ENCODE measurements around the gene CHRNB2.

The CHRNB2 gene

DNA sequence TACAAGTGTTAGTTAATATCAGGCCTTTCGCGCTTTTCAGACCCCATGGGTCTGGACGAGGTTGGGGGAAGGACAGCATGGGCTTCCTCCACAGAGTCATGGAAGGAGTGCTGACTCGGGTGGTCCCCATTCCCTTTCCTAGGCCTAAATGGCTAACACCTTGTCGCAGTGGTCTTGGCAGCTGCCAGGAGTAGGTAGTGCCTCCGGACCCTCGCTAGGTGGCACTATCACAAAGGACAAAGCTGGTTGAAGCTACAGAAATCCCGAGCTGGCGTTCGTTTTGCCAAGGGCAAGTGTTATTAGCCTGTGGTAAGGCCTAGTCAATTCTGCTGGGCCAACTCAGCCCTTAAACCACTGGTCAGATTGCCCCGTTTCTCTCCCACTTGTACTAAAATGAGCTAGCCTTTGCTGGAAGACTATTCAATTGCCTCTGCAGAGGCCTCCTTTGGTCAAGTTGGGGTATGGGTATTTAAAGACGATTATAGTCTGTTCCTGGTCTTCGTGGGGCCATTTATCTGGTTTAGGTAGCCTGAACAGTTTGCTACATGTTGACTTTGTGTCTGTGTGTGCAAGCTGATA is 8.0 kb upstream of the CHRNB2 start:
- H3K4me3 ChIP-seq (ENCODE audit: low read depth, low read length): peak overlapping the region; percentile 96
- DNase-seq (ENCODE audit: low read depth): peak; percentile 94
- peak; percentile 96 for TF ChIP-seq CTCF (IDR thresholded peaks at IDR 0.05; ENCODE audit: insufficient read depth, low read depth, low read length, missing control alignments)

- DNase-seq (ENCODE audit: low read depth): no peak
- TF ChIP-seq CTCF (IDR thresholded peaks at IDR 0.05; ENCODE audit: insufficient read depth, low read depth, low read length, missing control alignments): no peak
- no peak overlapping the region for H3K4me3 ChIP-seq (ENCODE audit: low read depth, low read length)
These were observed 1.7 kb upstream of the CHRNB2 start for GRCh38 chr1:154565876-154566275.

- no peak for TF ChIP-seq CTCF (IDR thresholded peaks at IDR 0.05; ENCODE audit: insufficient read depth, low read depth, low read length, missing control alignments)
- no peak for DNase-seq (ENCODE audit: low read depth)
- H3K4me3 ChIP-seq (ENCODE audit: low read depth, low read length): no peak overlapping the region
These were observed 708 bp downstream of the CHRNB2 start for GRCh38 chr1:154568157-154568815.

- no peak for DNase-seq (ENCODE audit: low read depth)
- H3K4me3 ChIP-seq (ENCODE audit: low read depth, low read length): no peak overlapping the region
- TF ChIP-seq CTCF (IDR thresholded peaks at IDR 0.05; ENCODE audit: insufficient read depth, low read depth, low read length, missing control alignments): no peak
These were observed 3.8 kb downstream of the CHRNB2 start for GRCh38 chr1:154571244-154571963.

- DNase-seq (ENCODE audit: low read depth): no peak
- H3K4me3 ChIP-seq (ENCODE audit: low read depth, low read length): no peak overlapping the region
- no peak for TF ChIP-seq CTCF (IDR thresholded peaks at IDR 0.05; ENCODE audit: insufficient read depth, low read depth, low read length, missing control alignments)
These were observed 4.3 kb downstream of the CHRNB2 start for GRCh38 chr1:154571964-154572288.

- no peak overlapping the region for H3K4me3 ChIP-seq (ENCODE audit: low read depth, low read length)
- no peak for DNase-seq (ENCODE audit: low read depth)
- TF ChIP-seq CTCF (IDR thresholded peaks at IDR 0.05; ENCODE audit: insufficient read depth, low read depth, low read length, missing control alignments): no peak
These were observed 5.0 kb downstream of the CHRNB2 start for GRCh38 chr1:154572468-154573167.

Data from GM12865 (cell line).